ENCODE data around the gene LENEP. TPM values are rescaled to one million over a fixed set of nuclear protein-coding genes. Genes with fewer than 3 reads are reported as not detected.
A peak's percentile ranks its signal among the peaks of the same experiment; 100 is the strongest.

The LENEP gene
- total and polyA plus RNA-seq, 2 of the 8 experiments (the other 6 are each of a cell fraction or from before 2014, with no cell fraction given) = 1.3 TPM; not detected in 1

- TF ChIP-seq TCF12 (IDR thresholded peaks at IDR 0.05; ENCODE audit: low read depth, low read length) (no peak), SIX5 (IDR thresholded peaks at IDR 0.05; ENCODE audit: low read depth, low read length) (no peak), SIN3A (conservative IDR thresholded peaks at IDR 0.05 in 1 of 2, IDR thresholded peaks at IDR 0.05 in 1 of 2; ENCODE audit: low read depth in 1 of 2, low read length in 2 of 2) (peak in 1 of 2 experiments; percentile 86; a peak in 1 of 4 replicates), TAF1 (IDR thresholded peaks at IDR 0.05; ENCODE audit: low read depth, low read length) (no peak), SP2 (IDR thresholded peaks at IDR 0.05; ENCODE audit: low read length) (no peak), JUND (IDR thresholded peaks at IDR 0.05; ENCODE audit: low read length) (peak; percentile 68; the same call in 1 of the 2 replicates), TEAD4 (IDR thresholded peaks at IDR 0.05; ENCODE audit: low read depth, low read length) (peak; percentile 29; the same call in 1 of the 2 replicates), RBBP5 (IDR thresholded peaks at IDR 0.05; ENCODE audit: borderline replicate concordance, low read depth, low read length) (no peak; the same call in 1 of the 2 replicates), PHF8 (conservative IDR thresholded peaks at IDR 0.05; ENCODE audit: low read depth, low read length) (peak; percentile 64; the same call in 1 of the 2 replicates), SP1 (IDR thresholded peaks at IDR 0.05; ENCODE audit: low read depth, low read length) (peak; percentile 33; the same call in 1 of the 2 replicates), POU5F1 (IDR thresholded peaks at IDR 0.05; ENCODE audit: low read depth, low read length) (no peak), RAD21 (IDR thresholded peaks at IDR 0.05 in 1 of 2, conservative IDR thresholded peaks at IDR 0.05 in 1 of 2; ENCODE audit: low read depth in 2 of 2, low read length in 2 of 2) (peak; percentile 65 to 72), POLR2AphosphoS5 (IDR thresholded peaks at IDR 0.05; ENCODE audit: low read depth, low read length) (peak; percentile 55; the same call in 1 of the 2 replicates), ASH2L (IDR thresholded peaks at IDR 0.05; ENCODE audit: low read length) (peak; percentile 49), KDM5A (IDR thresholded peaks at IDR 0.05; ENCODE audit: low read length) (no peak), SIRT6 (IDR thresholded peaks at IDR 0.05; ENCODE audit: low read length) (no peak), KDM4A (IDR thresholded peaks at IDR 0.05; ENCODE audit: low read depth, low read length, severe bottlenecking) (peak; percentile 74), CTCF (IDR thresholded peaks at IDR 0.05; ENCODE audit: control extremely low read depth in 1 of 3, insufficient read depth in 1 of 3, low read depth in 1 of 3, low read length in 3 of 3) (peak in 2 of 3 experiments; percentile 99 to 100; a peak in 3 of 4 replicates), ZNF274 (IDR thresholded peaks at IDR 0.05; ENCODE audit: borderline replicate concordance, extremely low read depth, low read length) (no peak), POLR2A (IDR thresholded peaks at IDR 0.05; ENCODE audit: control extremely low read depth in 1 of 2, low read depth in 2 of 2, low read length in 2 of 2) (peak in 1 of 2 experiments; percentile 20; a peak in 1 of 3 replicates), CBX5 (IDR thresholded peaks at IDR 0.05; ENCODE audit: low read depth, low read length) (no peak), CHD2 (IDR thresholded peaks at IDR 0.05; ENCODE audit: low read length) (no peak)
Observed at GRCh38 chr1:155017041-155017945, 23.9 kb downstream of the LENEP start (continued).
